NCI-H748 treated with DMSO at 0.1 percent for 48 hours (cell line): ENCODE results near the gene BHLHA9.
A peak's percentile ranks its signal among the peaks of the same experiment; 100 is the strongest.

Experiments
- DNase-seq: peaks from one replicate; lab custom pipeline; 2025; lab: John Stamatoyannopoulos, UW

BHLHA9 gene

GRCh38 chr17:1255041-1255440 is 15.2 kb upstream of the BHLHA9 start:
- DNase-seq: no peak

DNA sequence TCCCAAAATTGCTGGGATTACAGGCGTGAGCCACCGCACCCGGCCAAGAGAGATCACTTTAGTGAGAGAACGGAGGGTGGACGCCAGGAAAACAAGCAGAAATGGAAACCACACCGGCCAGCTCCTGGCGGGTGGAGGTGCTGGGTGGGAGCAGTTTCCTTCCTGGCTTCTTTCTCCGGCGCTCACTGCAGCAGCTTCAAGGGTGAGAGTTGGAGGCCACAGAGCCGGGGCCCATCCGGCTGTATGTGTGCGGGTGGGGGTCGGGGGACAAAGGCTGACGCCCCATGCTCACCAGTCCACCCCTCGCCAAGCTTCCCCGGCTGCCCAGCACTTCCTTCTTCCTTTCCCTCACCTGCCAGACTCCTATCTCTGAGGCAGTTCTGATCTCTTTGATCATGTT is 13.5 kb upstream of the BHLHA9 start:
- no peak for DNase-seq

DNA sequence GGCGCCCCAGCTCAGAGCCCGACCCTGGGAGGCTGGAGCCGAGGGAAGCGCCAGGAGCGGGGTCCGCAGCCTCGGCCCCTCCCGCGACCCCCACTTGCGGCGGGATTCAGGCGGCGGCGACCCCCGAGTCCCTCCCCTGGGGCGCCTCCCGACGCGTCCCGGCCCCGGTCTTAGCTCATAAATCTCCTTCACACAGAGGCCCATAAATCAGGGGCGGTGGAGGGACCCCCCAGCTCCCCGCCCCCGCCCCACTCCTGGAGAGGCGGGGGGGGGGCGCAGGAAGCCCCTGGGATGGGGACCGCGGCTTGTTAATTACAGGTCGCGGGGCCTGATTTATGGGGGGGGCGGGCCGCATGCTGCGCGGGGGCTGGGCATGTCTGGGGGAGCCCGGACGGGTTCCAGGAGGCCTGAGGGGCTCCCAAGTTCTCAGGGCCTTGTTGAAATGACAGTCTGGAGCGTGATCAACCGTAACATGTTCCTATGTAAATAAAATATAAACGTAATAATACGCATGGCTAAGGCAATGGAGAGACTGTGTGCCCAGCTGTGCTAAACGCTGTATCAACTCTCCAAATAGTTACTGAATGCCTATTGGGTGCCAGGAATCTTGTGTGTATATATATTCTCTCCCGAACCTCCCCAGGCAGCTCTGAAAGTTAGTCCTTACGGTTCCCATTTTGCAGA is 10.0 kb upstream of the BHLHA9 start:
- DNase-seq: peak; percentile 23

DNA sequence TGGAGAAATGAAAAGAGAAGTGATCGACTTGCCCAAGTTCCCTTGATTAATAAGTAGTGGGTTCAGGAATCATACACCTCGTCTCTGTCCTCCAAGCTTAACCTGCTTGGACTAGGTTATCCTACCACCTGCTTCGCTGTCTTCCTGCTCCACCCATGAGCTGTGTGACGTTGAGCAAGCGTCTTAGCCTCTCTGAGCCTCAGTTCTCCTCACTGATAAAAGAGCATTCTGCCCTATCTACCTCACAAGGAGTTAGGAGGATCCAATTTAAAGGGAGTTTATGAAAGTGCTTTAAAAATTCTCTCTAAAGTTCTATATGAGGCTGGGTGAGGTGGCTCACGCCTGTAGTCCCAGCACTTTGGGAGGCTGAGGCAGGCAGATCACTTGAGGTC is 9.5 kb upstream of the BHLHA9 start:
- no peak for DNase-seq

- DNase-seq: no peak
These were observed 6.0 kb upstream of the BHLHA9 start for GRCh38 chr17:1264196-1264595.

DNA sequence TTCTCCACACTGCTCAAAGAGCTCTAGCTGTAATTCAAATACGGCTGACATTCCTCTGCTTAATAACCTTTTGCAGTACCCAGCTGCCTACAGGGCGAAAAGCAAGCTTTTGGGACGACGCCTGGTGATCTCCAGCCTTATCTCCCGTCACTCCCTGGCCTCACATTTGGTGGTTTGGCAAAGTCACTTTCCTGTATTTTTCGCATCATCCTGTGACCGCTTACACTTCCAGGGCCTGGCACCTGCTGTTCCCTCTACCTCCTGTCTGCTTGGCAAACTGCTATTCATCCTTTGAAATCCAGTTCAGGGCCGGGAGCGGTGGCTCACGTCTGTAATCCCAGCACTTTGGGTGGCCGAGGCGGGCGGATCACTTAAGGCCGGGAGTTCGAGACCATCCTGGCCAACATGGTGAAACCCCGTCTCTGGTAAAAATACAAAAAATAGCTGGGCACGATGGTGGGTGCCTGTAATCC is 2.7 kb upstream of the BHLHA9 start:
- no peak for DNase-seq

DNA sequence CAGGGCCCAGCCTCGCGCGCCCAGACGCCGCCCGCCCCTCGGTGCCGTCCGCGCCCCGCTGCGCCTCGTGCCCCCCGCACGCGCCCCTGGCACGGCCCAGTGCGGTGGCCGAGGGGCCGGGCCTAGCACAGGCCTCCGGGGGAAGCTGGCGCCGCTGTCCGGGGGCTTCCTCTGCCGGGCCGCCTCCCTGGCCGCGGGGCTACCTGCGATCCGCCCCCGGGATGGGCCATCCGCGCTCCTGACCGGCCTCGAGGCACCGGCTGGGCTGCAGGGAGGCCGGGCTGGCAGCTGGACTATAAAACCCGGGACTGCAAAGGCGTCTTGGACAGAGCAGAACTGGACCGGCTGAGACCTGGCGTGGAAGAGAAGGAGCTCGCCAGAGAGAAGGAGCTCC is 783 bp downstream of the BHLHA9 start:
- no peak for DNase-seq

DNA sequence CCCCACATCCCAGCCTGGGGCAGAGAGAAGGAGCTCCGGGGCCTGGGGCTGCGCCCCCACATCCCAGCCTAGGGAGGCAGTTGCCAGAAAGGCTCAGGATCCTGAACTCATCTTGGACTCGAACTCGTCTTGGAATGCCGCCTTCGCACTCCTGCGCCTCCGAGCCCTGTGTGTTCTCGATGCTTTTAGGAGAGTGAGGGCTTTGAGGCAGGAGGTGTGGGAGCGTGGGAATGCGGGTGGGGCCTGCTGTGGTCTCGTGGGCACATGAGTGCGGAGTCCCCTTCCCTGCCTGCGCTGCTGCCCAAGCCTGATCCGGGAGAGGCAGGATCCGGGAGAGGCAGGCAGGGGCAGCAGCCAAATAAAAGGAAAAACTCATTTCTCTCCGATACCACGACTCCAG is 1.2 kb downstream of the BHLHA9 start:
- DNase-seq: no peak

- no peak for DNase-seq
These were observed 2.5 kb downstream of the BHLHA9 start for GRCh38 chr17:1272701-1273100.

GRCh38 chr17:1273492-1274244 is 3.4 kb downstream of the BHLHA9 start:
- no peak for DNase-seq

- DNase-seq: no peak
These were observed 4.0 kb downstream of the BHLHA9 start for GRCh38 chr17:1274245-1274608.

- DNase-seq: no peak
These were observed 5.1 kb downstream of the BHLHA9 start for GRCh38 chr17:1275205-1275961.

- no peak for DNase-seq
These were observed 5.9 kb downstream of the BHLHA9 start for GRCh38 chr17:1275962-1276736.

- no peak for DNase-seq
These were observed 10.4 kb downstream of the BHLHA9 start for GRCh38 chr17:1280652-1281051.

GRCh38 chr17:1286379-1287106 is 16.3 kb downstream of the BHLHA9 start:
- no peak for DNase-seq

DNA sequence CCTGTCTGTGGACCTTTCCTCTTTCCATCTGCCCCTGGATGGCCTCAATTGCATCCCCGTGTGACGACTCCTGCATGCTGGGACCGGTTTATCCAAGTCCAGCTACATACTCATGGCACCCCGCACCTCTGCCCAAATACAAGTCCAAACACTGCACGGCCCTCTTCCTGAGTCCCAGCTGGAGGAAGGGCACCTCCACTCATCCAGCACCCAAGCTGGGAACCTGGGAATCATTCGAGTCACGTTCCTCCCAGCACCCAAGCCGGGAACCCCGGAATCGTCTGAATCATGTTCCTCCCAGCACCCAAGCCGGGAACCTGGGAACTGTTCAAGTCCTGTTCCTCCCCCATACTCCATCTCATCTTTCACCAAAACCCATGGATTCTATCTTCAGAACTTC is 19.5 kb downstream of the BHLHA9 start:
- DNase-seq: no peak

GRCh38 chr17:1290676-1291075 is 20.4 kb downstream of the BHLHA9 start:
- no peak for DNase-seq

DNA sequence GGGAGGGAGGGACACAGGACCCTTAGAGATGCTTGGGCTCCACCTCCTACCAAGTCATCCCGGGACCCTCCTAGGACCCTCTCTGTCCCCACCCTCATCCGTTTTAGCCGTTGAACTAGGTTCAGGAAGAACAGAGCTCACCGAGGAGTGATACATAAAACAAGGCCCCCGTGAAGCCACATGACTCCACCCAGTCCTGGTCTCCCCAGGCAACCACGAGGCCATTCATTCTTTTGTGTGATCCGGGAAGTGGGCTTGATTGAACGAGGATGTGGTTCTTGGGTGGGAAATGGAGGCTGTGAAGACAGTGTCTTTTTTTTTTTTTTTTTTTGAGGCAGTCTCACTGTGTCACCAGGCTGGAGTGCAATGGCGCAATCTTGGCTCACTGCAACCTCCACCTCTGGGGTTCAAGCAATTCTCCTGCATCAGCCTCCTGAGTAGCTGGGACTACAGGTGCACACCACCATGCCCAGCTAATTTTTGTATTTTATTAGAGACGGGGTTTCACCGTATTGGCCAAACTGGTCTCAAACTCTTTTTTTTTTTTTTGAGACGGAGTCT is 24.0 kb downstream of the BHLHA9 start:
- DNase-seq: no peak

GRCh38 chr17:1298606-1299005 is 28.4 kb downstream of the BHLHA9 start:
- no peak for DNase-seq

- no peak for DNase-seq
These were observed 29.5 kb downstream of the BHLHA9 start for GRCh38 chr17:1299552-1300370.
